ENCODE data around the gene PRR33.
A peak's percentile ranks its signal among the peaks of the same experiment; 100 is the strongest.
"Not testable (repeated sequence)": the region's sequence is repeated elsewhere in the genome, so short reads cannot be mapped to it uniquely, and the experiment has no call there.

The PRR33 gene

GRCh38 chr11:1875093-1875850 is 16.4 kb downstream of the PRR33 start:
- peak in 1 of 5 experiments; percentile 7 for DNase-seq

- DNase-seq: peak in 1 of 5 experiments; percentile 4
Observed at GRCh38 chr11:1874441-1875092, 17.1 kb downstream of the PRR33 start.

GRCh38 chr11:1873813-1874150 is 17.9 kb downstream of the PRR33 start:
- DNase-seq: not testable (repeated sequence)

- DNase-seq: no peak
Observed at GRCh38 chr11:1873048-1873812, 18.5 kb downstream of the PRR33 start.

GRCh38 chr11:1872267-1872985 is 19.3 kb downstream of the PRR33 start:
- DNase-seq: no peak

- DNase-seq: no peak
Observed at GRCh38 chr11:1871531-1871930, 20.2 kb downstream of the PRR33 start.

GRCh38 chr11:1870721-1871466 is 20.8 kb downstream of the PRR33 start:
- DNase-seq: peak in 2 of 5 experiments; percentile 63 to 68

- DNase-seq: no peak
Observed at GRCh38 chr11:1870326-1870696, 21.4 kb downstream of the PRR33 start.

GRCh38 chr11:1869427-1870325 is 22.0 kb downstream of the PRR33 start:
- no peak for DNase-seq

- DNase-seq: no peak
Observed at GRCh38 chr11:1868636-1869291, 22.9 kb downstream of the PRR33 start.

GRCh38 chr11:1868056-1868635 is 23.5 kb downstream of the PRR33 start:
- DNase-seq: no peak

GRCh38 chr11:1867381-1867780 is 24.3 kb downstream of the PRR33 start:
- DNase-seq: no peak

GRCh38 chr11:1866776-1867175 is 24.9 kb downstream of the PRR33 start:
- no peak for DNase-seq

GRCh38 chr11:1866226-1866625 is 25.5 kb downstream of the PRR33 start:
- DNase-seq: no peak

GRCh38 chr11:1864831-1865665 is 26.6 kb downstream of the PRR33 start:
- DNase-seq: no peak

- no peak for DNase-seq
Observed at GRCh38 chr11:1864231-1864630, 27.5 kb downstream of the PRR33 start.

GRCh38 chr11:1863352-1864216 is 28.1 kb downstream of the PRR33 start:
- no peak for DNase-seq

All from T-helper 2 cell (primary cell).